HEK293T (cell line): Measurements from ENCODE around the gene SP110.

ENCODE experiments used
- ARNT ChIP-seq: fragments of 450-650 bp; IDR thresholded peaks from 2 replicates; pipeline ENCODE4 v1.6.1; 2017; ENCODE audit warnings: mild to moderate bottlenecking
- CTBP1 ChIP-seq: fragments of 450-650 bp; IDR thresholded peaks from 2 replicates; pipeline ENCODE4 v1.6.1; 2016; ENCODE audit warnings: borderline replicate concordance
- ELF4 ChIP-seq: fragments of 450-650 bp; IDR thresholded peaks from 2 replicates; pipeline ENCODE4 v1.6.1; 2017; ENCODE audit warnings: antibody characterized with exemption
- FOXA1 ChIP-seq: fragments of 450-650 bp; IDR thresholded peaks from 2 replicates; pipeline ENCODE4 v1.6.1; 2016; ENCODE audit warnings: mild to moderate bottlenecking
- FOXK2 ChIP-seq: fragments of 450-650 bp; IDR thresholded peaks from 2 replicates; pipeline ENCODE4 v1.6.1; 2016; ENCODE audit warnings: mild to moderate bottlenecking
- FOXM1 ChIP-seq: fragments of 450-650 bp; IDR thresholded peaks from 2 replicates; pipeline ENCODE4 v1.6.1; 2017; ENCODE audit warnings: mild to moderate bottlenecking, borderline replicate concordance
- HDGF ChIP-seq: fragments of 450-650 bp; IDR thresholded peaks from 2 replicates; pipeline ENCODE4 v1.6.1; 2017; ENCODE audit warnings: antibody characterized with exemption, borderline replicate concordance
- LEF1 ChIP-seq: fragments of 450-650 bp; IDR thresholded peaks from 2 replicates; pipeline ENCODE4 v1.6.1; 2017; ENCODE audit warnings: mild to moderate bottlenecking, borderline replicate concordance
- NFRKB ChIP-seq: fragments of 450-650 bp; IDR thresholded peaks from 2 replicates; pipeline ENCODE4 v1.6.1; 2016; ENCODE audit warnings: mild to moderate bottlenecking, moderate library complexity
- SP1 ChIP-seq: fragments of 450-650 bp; IDR thresholded peaks from 2 replicates; pipeline ENCODE4 v1.6.1; 2017
- SUZ12 ChIP-seq: fragments of 450-650 bp; IDR thresholded peaks from 2 replicates; pipeline ENCODE4 v1.6.1; 2016; ENCODE audit warnings: mild to moderate bottlenecking
- TARDBP ChIP-seq: fragments of 450-650 bp; IDR thresholded peaks from 2 replicates; pipeline ENCODE4 v1.6.1; 2016
- ZNF384 ChIP-seq: fragments of 450-650 bp; IDR thresholded peaks from 2 replicates; pipeline ENCODE4 v1.6.1; 2016
- TF ChIP-seq, protein P1 (sequence below): fragments of 450-650 bp; IDR thresholded peaks from 2 replicates; pipeline ENCODE4 v1.6.1; 2016

DNA sequence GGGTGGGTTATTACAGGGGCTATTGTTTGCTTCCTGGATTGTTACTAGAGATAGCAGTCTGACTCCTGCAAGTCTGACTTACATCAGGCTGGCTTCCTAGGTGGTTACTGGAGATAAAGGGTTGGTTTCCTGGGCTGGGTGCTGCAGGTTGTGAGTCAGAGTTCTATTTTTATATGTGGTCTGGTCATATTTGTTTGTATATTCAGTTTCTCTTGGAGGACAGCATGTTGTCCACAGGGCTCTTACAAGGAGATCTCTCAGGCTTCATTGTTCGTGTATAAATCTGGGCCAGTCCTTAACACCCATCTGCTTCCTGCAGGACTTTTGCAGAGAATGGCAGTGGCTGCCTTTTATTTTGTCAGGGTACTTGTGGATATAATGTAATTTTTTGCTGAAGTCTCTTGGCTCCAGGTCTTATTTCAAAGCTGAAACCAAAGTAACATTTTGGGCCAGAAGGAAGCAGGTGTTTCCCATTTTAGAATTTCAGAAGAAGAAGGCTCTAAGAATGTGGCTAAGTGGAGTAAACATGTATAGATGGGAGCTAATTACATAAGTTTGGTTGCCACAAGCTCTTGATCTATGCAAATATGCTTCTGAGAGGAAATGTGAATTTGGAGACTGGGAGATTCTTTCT lies 85.2 kb downstream of the SP110 start:
- no peak for TF ChIP-seq ARNT
- TF ChIP-seq LEF1 = no peak
- TF ChIP-seq TARDBP = no peak
- TF ChIP-seq SP1 = no peak
- no peak for TF ChIP-seq SUZ12
- TF ChIP-seq HDGF = no peak
- TF ChIP-seq FOXA1 = no peak
- no peak for TF ChIP-seq NFRKB
- no peak for TF ChIP-seq CTBP1
- TF ChIP-seq, protein P1, sequence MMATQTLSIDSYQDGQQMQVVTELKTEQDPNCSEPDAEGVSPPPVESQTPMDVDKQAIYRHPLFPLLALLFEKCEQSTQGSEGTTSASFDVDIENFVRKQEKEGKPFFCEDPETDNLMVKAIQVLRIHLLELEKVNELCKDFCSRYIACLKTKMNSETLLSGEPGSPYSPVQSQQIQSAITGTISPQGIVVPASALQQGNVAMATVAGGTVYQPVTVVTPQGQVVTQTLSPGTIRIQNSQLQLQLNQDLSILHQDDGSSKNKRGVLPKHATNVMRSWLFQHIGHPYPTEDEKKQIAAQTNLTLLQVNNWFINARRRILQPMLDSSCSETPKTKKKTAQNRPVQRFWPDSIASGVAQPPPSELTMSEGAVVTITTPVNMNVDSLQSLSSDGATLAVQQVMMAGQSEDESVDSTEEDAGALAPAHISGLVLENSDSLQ = no peak
- no peak for TF ChIP-seq ELF4
- no peak for TF ChIP-seq ZNF384
- TF ChIP-seq FOXM1 = no peak
- no peak for TF ChIP-seq FOXK2
